SK-N-SH treated with all-trans-retinoic acid at 6 μM for 48 hours (cell line): Measurements from ENCODE around the gene SPOP.

Experiments
- ATAC-seq: fragments of 200-7000 bp; cut with Tn5 transposase; 3 replicates; pipeline ENCODE4 v1.9.1; 2020; ENCODE audit warnings: mild to moderate bottlenecking, moderate library complexity
- ARNTL ChIP-seq: fragments of 450-650 bp; formaldehyde crosslinking; IDR thresholded peaks from 2 replicates; pipeline ENCODE4 v1.5.0; 2020; ENCODE audit warnings: low read depth, mild to moderate bottlenecking, moderate library complexity, borderline replicate concordance
- BACH2 ChIP-seq: fragments of 250-450 bp; sonication (Bioruptor Pico); IDR thresholded peaks from 2 replicates; pipeline ENCODE4 v1.9.0; 2021; ENCODE audit warnings: mild to moderate bottlenecking, borderline replicate concordance
- CSDC2 ChIP-seq: fragments of 250-450 bp; sonication (Bioruptor Pico); IDR thresholded peaks from 2 replicates; pipeline ENCODE4 v1.5.0; 2020; ENCODE audit warnings: mild to moderate bottlenecking, moderate library complexity
- ESRRG ChIP-seq: fragments of 250-450 bp; sonication (Bioruptor Pico); IDR thresholded peaks from 2 replicates; pipeline ENCODE4 v1.6.1; 2021; ENCODE audit warnings: mild to moderate bottlenecking
- GLIS3 ChIP-seq: fragments of 250-450 bp; sonication (Bioruptor Pico); IDR thresholded peaks from 2 replicates; pipeline ENCODE4 v1.5.0; 2020; ENCODE audit warnings: mild to moderate bottlenecking, moderate library complexity
- ISL1 ChIP-seq: fragments of 250-450 bp; sonication (Bioruptor Pico); IDR thresholded peaks from 2 replicates; pipeline ENCODE4 v2.1.2; 2022; ENCODE audit warnings: mild to moderate bottlenecking, moderate library complexity
- OSR1 ChIP-seq: fragments of 250-450 bp; sonication (Bioruptor Pico); IDR thresholded peaks from 2 replicates; pipeline ENCODE4 v1.8.0; 2022; ENCODE audit warnings: moderate library complexity, mild to moderate bottlenecking, inconsistent platforms
- PPARA ChIP-seq: fragments of 250-450 bp; sonication (Bioruptor Pico); IDR thresholded peaks from 2 replicates; pipeline ENCODE4 v1.5.0; 2020; ENCODE audit warnings: mild to moderate bottlenecking, borderline replicate concordance
- RARB ChIP-seq: fragments of 250-450 bp; sonication (Bioruptor Pico); IDR thresholded peaks from 2 replicates; pipeline ENCODE4 v1.8.0; 2021; ENCODE audit warnings: mild to moderate bottlenecking, moderate library complexity
- SNAI2 ChIP-seq: fragments of 250-450 bp; sonication (Bioruptor Pico); IDR thresholded peaks from 2 replicates; pipeline ENCODE4 v1.5.0; 2020; ENCODE audit warnings: mild to moderate bottlenecking, moderate library complexity
- TCF4 ChIP-seq: fragments of 250-450 bp; sonication (Bioruptor Pico); IDR thresholded peaks from 2 replicates; pipeline ENCODE4 v1.8.0; 2021; ENCODE audit warnings: mild to moderate bottlenecking, moderate library complexity, borderline replicate concordance
- TOX ChIP-seq: fragments of 250-450 bp; sonication (Bioruptor Pico); IDR thresholded peaks from 2 replicates; pipeline ENCODE4 v1.8.0; 2021; ENCODE audit warnings: mild to moderate bottlenecking, moderate library complexity, borderline replicate concordance
- ZC3H10 ChIP-seq: fragments of 250-450 bp; sonication (Bioruptor Pico); IDR thresholded peaks from 2 replicates; pipeline ENCODE4 v1.5.1; 2021; ENCODE audit warnings: mild to moderate bottlenecking, moderate library complexity
- ZFP3 ChIP-seq: fragments of 250-450 bp; sonication (Bioruptor Pico); IDR thresholded peaks from 2 replicates; pipeline ENCODE4 v1.5.0; 2020; ENCODE audit warnings: mild to moderate bottlenecking, moderate library complexity
- ZFP30 ChIP-seq: fragments of 450-650 bp; formaldehyde crosslinking; IDR thresholded peaks from 2 replicates; pipeline ENCODE4 v1.5.0; 2022; ENCODE audit warnings: mild to moderate bottlenecking, moderate library complexity
- ZNF70 ChIP-seq: fragments of 450-650 bp; formaldehyde crosslinking; IDR thresholded peaks from 2 replicates; pipeline ENCODE4 v1.5.0; 2020; ENCODE audit warnings: mild to moderate bottlenecking, moderate library complexity
- ZNF8 ChIP-seq: fragments of 450-650 bp; formaldehyde crosslinking; IDR thresholded peaks from 2 replicates; pipeline ENCODE4 v1.5.0; 2020; ENCODE audit warnings: mild to moderate bottlenecking, moderate library complexity
- TF ChIP-seq, protein P1 (sequence below): fragments of 250-450 bp; sonication (Bioruptor Pico); IDR thresholded peaks from 2 replicates; pipeline ENCODE4 v1.5.1; 2021; ENCODE audit warnings: mild to moderate bottlenecking, moderate library complexity
- TF ChIP-seq, protein P2 (sequence below): fragments of 250-450 bp; sonication (Bioruptor Pico); IDR thresholded peaks from 2 replicates; pipeline ENCODE4 v1.8.0; 2021; ENCODE audit warnings: low read depth, mild to moderate bottlenecking, moderate library complexity, borderline replicate concordance
- TF ChIP-seq, protein P3 (sequence below): fragments of 250-450 bp; sonication (Bioruptor Pico); IDR thresholded peaks from 2 replicates; pipeline ENCODE4 v1.8.0; 2020; ENCODE audit warnings: mild to moderate bottlenecking, moderate library complexity, borderline replicate concordance
- TF ChIP-seq, protein P4 (sequence below): fragments of 250-450 bp; sonication (Bioruptor Pico); IDR thresholded peaks from 2 replicates; pipeline ENCODE4 v1.5.0; 2020; ENCODE audit warnings: mild to moderate bottlenecking, moderate library complexity
- TF ChIP-seq, protein P5 (sequence below): fragments of 250-450 bp; sonication (Bioruptor Pico); IDR thresholded peaks from 2 replicates; pipeline ENCODE4 v1.5.1; 2020; ENCODE audit warnings: low read depth, mild to moderate bottlenecking, moderate library complexity

SPOP gene

DNA sequence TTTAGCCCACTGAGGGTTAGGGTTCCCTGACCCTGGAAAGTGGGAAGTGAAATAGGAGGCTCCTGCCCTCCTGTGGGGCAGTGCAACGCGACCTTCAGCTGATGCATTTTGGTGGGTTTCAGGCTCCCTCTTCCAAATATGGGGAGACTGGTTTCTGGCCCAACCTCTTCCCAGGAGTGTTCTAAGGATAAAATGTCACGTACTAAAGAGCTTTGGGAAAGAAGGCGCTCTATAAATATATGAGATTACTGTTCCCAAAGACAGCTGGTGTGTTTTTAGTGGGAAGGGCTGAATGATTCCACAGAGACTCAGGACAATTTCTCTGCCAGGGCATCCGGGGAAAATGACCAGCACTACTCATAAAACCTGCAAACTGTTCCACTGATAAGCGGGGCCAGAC lies 20.1 kb upstream of the SPOP start:
- TF ChIP-seq ZNF70: no peak
- no peak for TF ChIP-seq ZFP3 (CRISPR knock-in tag)
- TF ChIP-seq SNAI2 (CRISPR knock-in tag): no peak
- no peak for TF ChIP-seq BACH2
- no peak for TF ChIP-seq GLIS3
- TF ChIP-seq, protein P1, sequence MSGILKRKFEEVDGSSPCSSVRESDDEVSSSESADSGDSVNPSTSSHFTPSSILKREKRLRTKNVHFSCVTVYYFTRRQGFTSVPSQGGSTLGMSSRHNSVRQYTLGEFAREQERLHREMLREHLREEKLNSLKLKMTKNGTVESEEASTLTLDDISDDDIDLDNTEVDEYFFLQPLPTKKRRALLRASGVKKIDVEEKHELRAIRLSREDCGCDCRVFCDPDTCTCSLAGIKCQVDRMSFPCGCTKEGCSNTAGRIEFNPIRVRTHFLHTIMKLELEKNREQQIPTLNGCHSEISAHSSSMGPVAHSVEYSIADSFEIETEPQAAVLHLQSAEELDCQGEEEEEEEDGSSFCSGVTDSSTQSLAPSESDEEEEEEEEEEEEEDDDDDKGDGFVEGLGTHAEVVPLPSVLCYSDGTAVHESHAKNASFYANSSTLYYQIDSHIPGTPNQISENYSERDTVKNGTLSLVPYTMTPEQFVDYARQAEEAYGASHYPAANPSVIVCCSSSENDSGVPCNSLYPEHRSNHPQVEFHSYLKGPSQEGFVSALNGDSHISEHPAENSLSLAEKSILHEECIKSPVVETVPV: no peak
- TF ChIP-seq TCF4: no peak
- TF ChIP-seq ZC3H10: no peak
- TF ChIP-seq CSDC2 (CRISPR knock-in tag): no peak
- TF ChIP-seq ZNF8: no peak
- TF ChIP-seq, all 23 proteins: peak for 0
- no peak for ATAC-seq

DNA sequence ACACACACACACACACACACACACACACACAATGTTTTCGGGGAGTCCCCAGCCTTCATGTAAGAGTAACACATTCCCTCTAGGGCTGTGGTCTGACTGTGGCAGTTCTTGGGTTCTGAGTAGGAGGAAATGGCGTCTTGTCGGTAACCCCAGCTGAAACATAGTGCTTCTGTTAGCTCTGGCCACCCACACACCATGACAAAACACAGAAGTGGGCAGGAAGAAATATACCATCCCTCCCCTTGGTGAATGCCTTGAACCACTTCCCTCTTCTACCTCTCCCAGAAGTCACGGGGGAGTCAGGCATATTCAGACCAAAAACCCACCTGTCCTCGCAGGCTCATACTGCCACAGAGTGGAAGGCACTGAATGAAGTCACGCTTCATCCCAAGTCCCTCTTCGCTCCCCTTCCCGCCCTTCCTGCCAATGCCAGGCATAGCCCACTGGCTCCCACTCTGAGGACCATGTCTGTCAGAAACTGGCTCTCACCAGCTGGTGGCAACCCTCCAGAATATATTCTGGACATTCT lies 18.4 kb upstream of the SPOP start:
- no peak for ATAC-seq
- no peak for TF ChIP-seq ZNF8
- TF ChIP-seq, protein P2, sequence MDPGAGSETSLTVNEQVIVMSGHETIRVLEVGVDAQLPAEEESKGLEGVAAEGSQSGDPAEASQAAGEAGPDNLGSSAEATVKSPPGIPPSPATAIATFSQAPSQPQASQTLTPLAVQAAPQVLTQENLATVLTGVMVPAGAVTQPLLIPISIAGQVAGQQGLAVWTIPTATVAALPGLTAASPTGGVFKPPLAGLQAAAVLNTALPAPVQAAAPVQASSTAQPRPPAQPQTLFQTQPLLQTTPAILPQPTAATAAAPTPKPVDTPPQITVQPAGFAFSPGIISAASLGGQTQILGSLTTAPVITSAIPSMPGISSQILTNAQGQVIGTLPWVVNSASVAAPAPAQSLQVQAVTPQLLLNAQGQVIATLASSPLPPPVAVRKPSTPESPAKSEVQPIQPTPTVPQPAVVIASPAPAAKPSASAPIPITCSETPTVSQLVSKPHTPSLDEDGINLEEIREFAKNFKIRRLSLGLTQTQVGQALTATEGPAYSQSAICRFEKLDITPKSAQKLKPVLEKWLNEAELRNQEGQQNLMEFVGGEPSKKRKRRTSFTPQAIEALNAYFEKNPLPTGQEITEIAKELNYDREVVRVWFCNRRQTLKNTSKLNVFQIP (CRISPR knock-in tag): no peak
- TF ChIP-seq BACH2: no peak
- TF ChIP-seq, protein P1: no peak
- TF ChIP-seq TCF4: no peak
- TF ChIP-seq TOX (CRISPR knock-in tag): no peak
- TF ChIP-seq OSR1 (CRISPR knock-in tag): no peak
- TF ChIP-seq, protein P3, sequence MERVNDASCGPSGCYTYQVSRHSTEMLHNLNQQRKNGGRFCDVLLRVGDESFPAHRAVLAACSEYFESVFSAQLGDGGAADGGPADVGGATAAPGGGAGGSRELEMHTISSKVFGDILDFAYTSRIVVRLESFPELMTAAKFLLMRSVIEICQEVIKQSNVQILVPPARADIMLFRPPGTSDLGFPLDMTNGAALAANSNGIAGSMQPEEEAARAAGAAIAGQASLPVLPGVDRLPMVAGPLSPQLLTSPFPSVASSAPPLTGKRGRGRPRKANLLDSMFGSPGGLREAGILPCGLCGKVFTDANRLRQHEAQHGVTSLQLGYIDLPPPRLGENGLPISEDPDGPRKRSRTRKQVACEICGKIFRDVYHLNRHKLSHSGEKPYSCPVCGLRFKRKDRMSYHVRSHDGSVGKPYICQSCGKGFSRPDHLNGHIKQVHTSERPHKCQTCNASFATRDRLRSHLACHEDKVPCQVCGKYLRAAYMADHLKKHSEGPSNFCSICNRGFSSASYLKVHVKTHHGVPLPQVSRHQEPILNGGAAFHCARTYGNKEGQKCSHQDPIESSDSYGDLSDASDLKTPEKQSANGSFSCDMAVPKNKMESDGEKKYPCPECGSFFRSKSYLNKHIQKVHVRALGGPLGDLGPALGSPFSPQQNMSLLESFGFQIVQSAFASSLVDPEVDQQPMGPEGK: no peak
- TF ChIP-seq ZFP30 (CRISPR knock-in tag): no peak

DNA sequence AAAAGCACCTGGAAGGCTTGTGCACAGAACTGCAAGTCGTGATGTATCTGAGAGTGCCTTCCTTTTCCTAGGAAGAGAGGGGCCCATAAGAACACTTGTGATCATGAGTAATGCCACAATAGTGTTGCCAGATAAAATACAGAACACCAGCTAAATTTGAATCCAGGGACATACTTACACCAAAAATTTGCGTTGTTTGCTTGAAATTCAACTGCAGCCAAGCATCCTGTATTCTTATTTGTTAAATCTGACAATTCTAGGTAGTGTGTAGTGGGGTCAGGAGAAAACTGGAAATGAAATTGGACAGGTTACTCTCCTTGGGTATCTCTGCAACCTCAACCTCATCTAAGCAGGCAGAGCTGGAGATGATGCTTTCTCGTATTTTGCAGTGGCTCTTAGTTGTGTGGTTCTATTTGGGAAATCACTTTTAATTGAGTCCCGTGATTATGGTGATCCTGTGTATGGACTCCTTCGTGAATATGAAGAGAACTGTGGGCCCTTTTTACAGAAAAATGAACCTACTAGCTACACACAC lies 17.9 kb upstream of the SPOP start:
- no peak for ATAC-seq
- TF ChIP-seq ZNF70 (no peak), ARNTL (CRISPR knock-in tag) (no peak), RARB (CRISPR knock-in tag) (no peak), GLIS3 (no peak), ESRRG (CRISPR knock-in tag) (no peak), SNAI2 (CRISPR knock-in tag) (no peak), ZC3H10 (no peak), ZFP30 (CRISPR knock-in tag) (no peak), CSDC2 (CRISPR knock-in tag) (no peak), ISL1 (CRISPR knock-in tag) (no peak), PPARA (CRISPR knock-in tag) (no peak), TOX (CRISPR knock-in tag) (no peak)
- TF ChIP-seq, protein P3: no peak
- TF ChIP-seq, protein P2 (CRISPR knock-in tag): no peak
- TF ChIP-seq, protein P4, sequence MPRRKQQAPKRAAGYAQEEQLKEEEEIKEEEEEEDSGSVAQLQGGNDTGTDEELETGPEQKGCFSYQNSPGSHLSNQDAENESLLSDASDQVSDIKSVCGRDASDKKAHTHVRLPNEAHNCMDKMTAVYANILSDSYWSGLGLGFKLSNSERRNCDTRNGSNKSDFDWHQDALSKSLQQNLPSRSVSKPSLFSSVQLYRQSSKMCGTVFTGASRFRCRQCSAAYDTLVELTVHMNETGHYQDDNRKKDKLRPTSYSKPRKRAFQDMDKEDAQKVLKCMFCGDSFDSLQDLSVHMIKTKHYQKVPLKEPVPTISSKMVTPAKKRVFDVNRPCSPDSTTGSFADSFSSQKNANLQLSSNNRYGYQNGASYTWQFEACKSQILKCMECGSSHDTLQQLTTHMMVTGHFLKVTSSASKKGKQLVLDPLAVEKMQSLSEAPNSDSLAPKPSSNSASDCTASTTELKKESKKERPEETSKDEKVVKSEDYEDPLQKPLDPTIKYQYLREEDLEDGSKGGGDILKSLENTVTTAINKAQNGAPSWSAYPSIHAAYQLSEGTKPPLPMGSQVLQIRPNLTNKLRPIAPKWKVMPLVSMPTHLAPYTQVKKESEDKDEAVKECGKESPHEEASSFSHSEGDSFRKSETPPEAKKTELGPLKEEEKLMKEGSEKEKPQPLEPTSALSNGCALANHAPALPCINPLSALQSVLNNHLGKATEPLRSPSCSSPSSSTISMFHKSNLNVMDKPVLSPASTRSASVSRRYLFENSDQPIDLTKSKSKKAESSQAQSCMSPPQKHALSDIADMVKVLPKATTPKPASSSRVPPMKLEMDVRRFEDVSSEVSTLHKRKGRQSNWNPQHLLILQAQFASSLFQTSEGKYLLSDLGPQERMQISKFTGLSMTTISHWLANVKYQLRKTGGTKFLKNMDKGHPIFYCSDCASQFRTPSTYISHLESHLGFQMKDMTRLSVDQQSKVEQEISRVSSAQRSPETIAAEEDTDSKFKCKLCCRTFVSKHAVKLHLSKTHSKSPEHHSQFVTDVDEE: no peak
- TF ChIP-seq, protein P5, sequence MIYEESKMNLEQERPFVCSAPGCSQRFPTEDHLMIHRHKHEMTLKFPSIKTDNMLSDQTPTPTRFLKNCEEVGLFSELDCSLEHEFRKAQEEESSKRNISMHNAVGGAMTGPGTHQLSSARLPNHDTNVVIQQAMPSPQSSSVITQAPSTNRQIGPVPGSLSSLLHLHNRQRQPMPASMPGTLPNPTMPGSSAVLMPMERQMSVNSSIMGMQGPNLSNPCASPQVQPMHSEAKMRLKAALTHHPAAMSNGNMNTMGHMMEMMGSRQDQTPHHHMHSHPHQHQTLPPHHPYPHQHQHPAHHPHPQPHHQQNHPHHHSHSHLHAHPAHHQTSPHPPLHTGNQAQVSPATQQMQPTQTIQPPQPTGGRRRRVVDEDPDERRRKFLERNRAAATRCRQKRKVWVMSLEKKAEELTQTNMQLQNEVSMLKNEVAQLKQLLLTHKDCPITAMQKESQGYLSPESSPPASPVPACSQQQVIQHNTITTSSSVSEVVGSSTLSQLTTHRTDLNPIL (CRISPR knock-in tag): no peak
